GM12801 (cell line): ENCODE data around the gene FBXO36.

Experiments
- CTCF ChIP-seq: IDR thresholded peaks from one replicate; pipeline ENCODE4 v1.5.1; 2011; ENCODE audit warnings: control low read depth; ENCODE audit not compliant: insufficient read length; ENCODE audit errors: extremely low read depth

The FBXO36 gene

GRCh38 chr2:229901819-229902218 is 20.5 kb upstream of the FBXO36 start:
- no peak for TF ChIP-seq CTCF

GRCh38 chr2:229903037-229903436 is 19.3 kb upstream of the FBXO36 start:
- no peak for TF ChIP-seq CTCF

GRCh38 chr2:229905601-229906000 is 16.7 kb upstream of the FBXO36 start:
- TF ChIP-seq CTCF = no peak

GRCh38 chr2:229909090-229909489 is 13.2 kb upstream of the FBXO36 start:
- no peak for TF ChIP-seq CTCF

- TF ChIP-seq CTCF = no peak
Observed at GRCh38 chr2:229910147-229910831, 12.0 kb upstream of the FBXO36 start.

GRCh38 chr2:229910832-229911412 is 11.4 kb upstream of the FBXO36 start:
- TF ChIP-seq CTCF = no peak

GRCh38 chr2:229914171-229914570 is 8.1 kb upstream of the FBXO36 start:
- TF ChIP-seq CTCF = no peak

GRCh38 chr2:229917793-229918192 is 4.5 kb upstream of the FBXO36 start:
- no peak for TF ChIP-seq CTCF
